Measurements from ENCODE around the gene MARK2.

- TF ChIP-seq CTCF (IDR thresholded peaks at IDR 0.05; ENCODE audit: control extremely low read depth in 1 of 3, insufficient read depth in 1 of 3, low read depth in 1 of 3, low read length in 3 of 3) (no peak), ATF3 (IDR thresholded peaks at IDR 0.05; ENCODE audit: insufficient read depth, low read depth, low read length) (no peak), TEAD4 (IDR thresholded peaks at IDR 0.05; ENCODE audit: low read depth, low read length) (no peak), CREB1 (IDR thresholded peaks at IDR 0.05) (no peak), TAF1 (IDR thresholded peaks at IDR 0.05; ENCODE audit: low read depth, low read length) (no peak), EP300 (IDR thresholded peaks at IDR 0.05; ENCODE audit: borderline replicate concordance in 1 of 2, low read depth in 2 of 2, low read length in 2 of 2) (no peak), POLR2AphosphoS5 (IDR thresholded peaks at IDR 0.05; ENCODE audit: low read depth, low read length) (no peak), POLR2A (IDR thresholded peaks at IDR 0.05; ENCODE audit: control extremely low read depth in 1 of 2, low read depth in 2 of 2, low read length in 2 of 2) (no peak), EZH2 (IDR thresholded peaks at IDR 0.05; ENCODE audit: low read depth, low read length, severe bottlenecking) (no peak), JUND (IDR thresholded peaks at IDR 0.05; ENCODE audit: low read length) (no peak), ATF2 (IDR thresholded peaks at IDR 0.05; ENCODE audit: low read length) (no peak), EGR1 (IDR thresholded peaks at IDR 0.05; ENCODE audit: borderline replicate concordance, low read depth, low read length) (no peak)
These were observed 106.1 kb downstream of the MARK2 start for GRCh38 chr11:63944987-63945386.
